Duodenal mucosa (tissue), 2 donors: ENCODE data around the gene OVCH2.
A peak's percentile ranks its signal among the peaks of the same experiment; 100 is the strongest.

Experiments
- H3K27ac ChIP-seq: one replicate; pipeline ENCODE4 v1.7.0; 2013; ENCODE audit warnings: low read depth, low read length
- H3K27me3 ChIP-seq, 2 donors: one replicate each; pipeline ENCODE4 v1.7.0; 2013; ENCODE audit warnings: low read length in 2 of 2, control low read depth in 1 of 2; ENCODE audit not compliant: insufficient read depth in 2 of 2, control insufficient read depth in 1 of 2
- H3K36me3 ChIP-seq, 2 donors: one replicate each; pipeline ENCODE4 v1.7.0; 2013; ENCODE audit warnings: low read length in 2 of 2, control low read depth in 1 of 2; ENCODE audit not compliant: insufficient read depth in 2 of 2, control insufficient read depth in 1 of 2
- H3K4me1 ChIP-seq, 2 donors: one replicate each; pipeline ENCODE4 v1.7.0; 2013; ENCODE audit warnings: low read length in 2 of 2, control low read depth in 1 of 2; ENCODE audit not compliant: insufficient read depth in 2 of 2, control insufficient read depth in 1 of 2
- H3K4me3 ChIP-seq, 2 donors: one replicate each; pipeline ENCODE4 v1.7.0; 2013; ENCODE audit warnings: low read length in 2 of 2, low read depth in 1 of 2
- H3K9ac ChIP-seq, 2 donors: one replicate each; pipeline ENCODE4 v1.7.0; 2013; ENCODE audit warnings: low read length in 2 of 2, low read depth in 1 of 2
- H3K9me3 ChIP-seq, 2 donors: one replicate each; pipeline ENCODE4 v1.7.0; 2013; ENCODE audit warnings: low read length in 2 of 2, control low read depth in 1 of 2; ENCODE audit not compliant: control insufficient read depth in 1 of 2

OVCH2 gene

DNA sequence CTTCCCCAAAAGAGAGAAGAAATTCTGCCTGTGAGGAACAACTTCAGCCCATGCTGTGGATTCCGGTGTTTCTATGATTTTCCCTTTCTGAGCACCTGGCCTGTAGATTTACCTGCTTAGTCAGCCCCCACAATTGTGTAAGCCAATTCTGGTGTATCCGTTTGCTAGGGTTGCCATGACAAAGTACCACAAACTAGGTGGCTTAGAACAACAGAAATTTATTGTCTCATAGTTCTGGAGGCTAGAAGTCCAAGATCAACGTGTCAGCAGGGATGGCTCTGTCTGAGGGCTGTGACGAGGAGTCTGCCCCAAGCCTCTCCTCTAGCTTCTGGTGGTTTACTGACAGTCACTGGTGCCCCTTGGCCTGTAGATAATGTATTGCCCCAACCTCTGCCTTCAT lies 17.0 kb downstream of the OVCH2 start:
- Histone ChIP-seq H3K27ac (no peak overlapping the region), H3K27me3 (peaks cover 7 to 20% of the 10 kb centered on the region in 2 donors), H3K9ac (no peak overlapping the region), H3K4me1 (no peaks in the 10 kb centered on the region), H3K36me3 (no peaks in the 10 kb centered on the region), H3K9me3 (no peaks in the 10 kb centered on the region), H3K4me3 (no peak overlapping the region)

- no peaks in the 10 kb centered on the region for H3K36me3 ChIP-seq
- H3K27me3 ChIP-seq, result peaks cover 4 to 14% of the 10 kb centered on the region in 2 donors
- H3K9ac ChIP-seq, result no peak overlapping the region
- H3K27ac ChIP-seq, result no peak overlapping the region
- no peaks in the 10 kb centered on the region for H3K4me1 ChIP-seq
- no peak overlapping the region for H3K4me3 ChIP-seq
- H3K9me3 ChIP-seq, result no peaks in the 10 kb centered on the region
Observed at GRCh38 chr11:7688238-7688826, 17.9 kb downstream of the OVCH2 start.

- H3K36me3 ChIP-seq, result no peaks in the 10 kb centered on the region
- no peaks in the 10 kb centered on the region for H3K9me3 ChIP-seq
- no peaks in the 10 kb centered on the region for H3K4me1 ChIP-seq
- H3K9ac ChIP-seq, result no peak overlapping the region
- peaks cover 0 to 10% of the 10 kb centered on the region in 2 donors for H3K27me3 ChIP-seq
- H3K27ac ChIP-seq, result no peak overlapping the region
- H3K4me3 ChIP-seq, result no peak overlapping the region
Observed at GRCh38 chr11:7687386-7687785, 18.9 kb downstream of the OVCH2 start.

DNA sequence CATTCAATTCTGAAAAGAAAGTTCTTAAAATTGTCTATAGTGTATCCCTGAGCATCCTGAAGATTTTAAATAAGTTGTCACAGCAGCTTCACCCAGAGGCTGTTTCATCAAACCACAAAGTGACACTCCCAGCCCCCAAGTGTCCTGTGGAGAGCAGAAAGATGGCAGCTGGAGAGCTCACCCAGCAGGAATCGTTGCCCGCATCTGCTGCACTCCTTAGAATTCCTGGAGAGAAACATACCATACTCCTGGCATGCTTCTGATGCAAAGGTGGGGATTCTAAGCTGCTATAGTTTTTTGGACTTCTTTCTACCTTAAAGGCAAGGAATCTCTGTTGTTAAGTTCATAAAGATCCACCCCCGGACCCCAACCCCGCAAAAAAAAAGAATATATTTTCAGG lies 19.5 kb downstream of the OVCH2 start:
- no peaks in the 10 kb centered on the region for H3K36me3 ChIP-seq
- no peak overlapping the region for H3K4me3 ChIP-seq
- peaks cover 0 to 7% of the 10 kb centered on the region in 2 donors for H3K27me3 ChIP-seq
- H3K9ac ChIP-seq, result no peak overlapping the region
- no peaks in the 10 kb centered on the region for H3K4me1 ChIP-seq
- no peaks in the 10 kb centered on the region for H3K9me3 ChIP-seq
- no peak overlapping the region for H3K27ac ChIP-seq

GRCh38 chr11:7683571-7683970 lies 22.7 kb downstream of the OVCH2 start:
- no peak overlapping the region for H3K9ac ChIP-seq
- H3K27ac ChIP-seq, result no peak overlapping the region
- H3K9me3 ChIP-seq, result no peaks in the 10 kb centered on the region
- peaks cover 0 to 7% of the 10 kb centered on the region in 2 donors for H3K27me3 ChIP-seq
- H3K4me1 ChIP-seq, result no peaks in the 10 kb centered on the region
- no peaks in the 10 kb centered on the region for H3K36me3 ChIP-seq
- no peak overlapping the region for H3K4me3 ChIP-seq

DNA sequence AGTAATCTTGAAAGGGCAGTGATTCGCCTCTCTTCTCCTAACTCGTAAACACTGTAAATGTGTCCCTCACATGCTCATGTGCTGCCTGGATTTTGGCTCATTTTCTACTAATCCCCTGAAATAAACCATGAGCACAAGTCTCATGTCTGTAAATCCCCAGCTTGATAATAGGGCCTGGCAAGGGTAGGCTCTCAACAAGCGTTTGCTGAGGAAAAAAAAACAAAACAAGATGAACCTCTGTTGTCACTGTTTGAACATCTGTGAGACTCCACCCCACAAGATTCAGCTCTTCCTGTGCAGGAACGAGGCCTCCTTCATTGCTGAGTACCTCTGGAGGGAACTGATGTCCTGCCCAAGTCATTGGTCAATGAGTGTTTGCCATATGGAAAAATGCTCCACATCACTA lies 28.5 kb downstream of the OVCH2 start:
- Histone ChIP-seq H3K27me3 (peaks cover 2 to 10% of the 10 kb centered on the region in 2 donors), H3K9ac (no peak overlapping the region), H3K9me3 (no peaks in the 10 kb centered on the region), H3K4me1 (peaks cover 4 to 11% of the 10 kb centered on the region in 2 donors), H3K27ac (no peak overlapping the region), H3K4me3 (no peak overlapping the region), H3K36me3 (no peaks in the 10 kb centered on the region)

GRCh38 chr11:7677071-7677470 lies 29.2 kb downstream of the OVCH2 start:
- Histone ChIP-seq H3K9me3 (no peaks in the 10 kb centered on the region), H3K4me1 (peaks cover 8 to 15% of the 10 kb centered on the region in 2 donors), H3K4me3 (no peak overlapping the region), H3K36me3 (no peaks in the 10 kb centered on the region), H3K27ac (no peak overlapping the region), H3K9ac (no peak overlapping the region), H3K27me3 (peaks cover 3 to 13% of the 10 kb centered on the region in 2 donors)

DNA sequence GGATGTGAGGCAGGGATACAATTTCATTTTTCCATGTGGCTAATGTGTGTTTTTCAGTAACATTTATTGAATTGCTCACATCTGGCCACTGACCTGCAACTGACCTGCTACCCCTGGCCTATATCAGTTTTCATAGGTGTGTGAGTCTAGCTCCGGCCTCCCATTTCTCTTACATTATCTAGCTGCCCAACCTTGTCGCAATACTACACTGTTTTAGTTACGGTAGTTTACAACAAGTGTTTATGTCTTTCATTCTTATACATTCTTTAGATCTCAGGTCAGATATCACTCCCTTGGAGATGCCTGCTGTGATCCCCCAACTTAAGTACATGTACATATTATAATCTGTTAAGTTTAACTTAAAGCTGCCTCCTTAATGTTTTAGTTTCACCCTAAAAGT lies 30.6 kb downstream of the OVCH2 start:
- no peaks in the 10 kb centered on the region for H3K9me3 ChIP-seq
- no peak overlapping the region for H3K9ac ChIP-seq
- H3K4me1 ChIP-seq, result peaks cover 13 to 15% of the 10 kb centered on the region in 2 donors
- no peak overlapping the region for H3K27ac ChIP-seq
- H3K36me3 ChIP-seq, result no peaks in the 10 kb centered on the region
- H3K27me3 ChIP-seq, result peaks cover 3 to 13% of the 10 kb centered on the region in 2 donors
- H3K4me3 ChIP-seq, result no peak overlapping the region

DNA sequence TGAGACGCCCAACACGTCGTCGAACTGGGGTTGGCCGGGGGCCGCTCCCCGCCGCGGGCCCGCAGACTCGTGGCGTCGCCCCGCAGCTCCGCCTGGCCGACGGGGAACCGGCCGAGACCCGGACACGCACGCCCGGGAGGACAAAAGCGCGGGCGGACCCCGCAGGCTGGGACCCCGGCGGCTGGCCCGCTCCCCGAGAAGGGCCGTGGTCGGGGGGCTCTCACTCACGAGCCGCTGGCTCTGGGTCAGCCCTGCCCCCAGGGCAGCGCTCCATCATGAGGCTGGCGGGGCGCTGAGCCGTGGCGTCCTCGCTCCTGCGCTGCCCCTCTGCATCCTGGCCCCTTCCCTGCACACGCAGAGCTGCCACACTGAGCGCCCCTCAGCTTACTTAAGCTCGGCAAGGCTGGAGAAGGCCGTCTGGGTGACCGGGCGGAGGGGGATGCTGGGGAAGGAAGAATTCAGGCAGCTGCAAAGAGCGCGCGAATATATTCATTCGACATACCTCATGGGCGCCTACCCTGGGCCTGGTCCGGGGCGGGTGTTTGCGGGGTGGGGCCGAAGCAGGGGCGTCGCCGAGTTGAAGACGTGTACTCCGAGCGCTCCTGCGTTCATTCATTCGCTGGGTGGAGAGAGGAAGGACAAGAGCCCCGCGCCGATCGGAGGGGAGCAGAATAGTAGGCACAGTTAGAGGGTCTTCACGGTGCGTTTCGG lies 32.4 kb downstream of the OVCH2 start:
- Histone ChIP-seq H3K4me1 (peaks cover 13 to 15% of the 10 kb centered on the region in 2 donors), H3K9ac (peak overlapping the region in 1 of 2 donors; percentile 38), H3K27ac (no peak overlapping the region), H3K27me3 (peaks cover 3 to 13% of the 10 kb centered on the region in 2 donors), H3K4me3 (peak overlapping the region; percentile 36 to 63), H3K9me3 (no peaks in the 10 kb centered on the region), H3K36me3 (peaks cover 0 to 2% of the 10 kb centered on the region in 2 donors)

DNA sequence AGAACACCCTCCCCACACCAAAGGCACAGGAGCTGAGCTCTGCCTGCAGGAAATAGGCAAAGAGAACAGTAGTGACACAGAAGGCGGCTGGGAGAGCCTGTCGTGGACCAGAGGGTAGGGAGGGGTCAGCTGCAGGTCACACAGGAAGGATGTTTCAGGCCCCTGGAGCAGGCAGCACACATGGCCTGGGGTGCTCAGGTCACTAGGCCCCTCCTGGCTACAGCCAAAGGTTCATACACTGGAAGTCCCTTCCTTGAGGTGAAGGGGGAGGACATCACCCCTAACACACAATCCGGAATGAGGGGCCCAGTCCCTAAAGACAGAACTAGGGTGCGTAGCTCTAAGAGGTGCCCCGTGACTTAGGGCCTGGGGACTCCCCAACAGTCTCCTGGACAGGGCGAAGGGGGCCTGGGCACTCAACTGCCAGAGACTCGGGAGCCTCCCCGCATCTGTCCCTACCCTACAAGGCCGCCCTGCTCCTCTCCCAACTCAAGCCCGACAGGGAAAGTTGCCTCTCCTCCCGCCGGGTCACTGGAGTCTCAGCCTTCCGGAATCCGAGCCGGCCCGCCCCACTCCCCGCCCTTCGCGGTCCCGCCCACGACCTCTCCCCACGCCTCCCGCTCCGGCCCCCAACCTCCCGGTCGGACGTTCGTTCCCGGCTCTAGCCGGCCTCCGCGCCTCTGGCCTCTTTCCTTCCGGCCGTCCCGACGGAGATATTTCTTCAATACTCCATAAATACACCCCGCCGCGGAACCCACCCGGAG lies 33.1 kb downstream of the OVCH2 start, which contains the start of gene CYB5R2:
CYB5R2 (minus strand) TSS at position 541 of the 764 bp plus-strand sequence. CDS start 675 bp downstream, outside the sequence.
- no peak within 1 kb of the TSS for H3K27ac ChIP-seq

More for the DNA sequence above, 33.1 kb downstream of the OVCH2 start, which contains the start of gene CYB5R2:
- H3K36me3 ChIP-seq, result peaks cover 2 to 5% of the 10 kb centered on the region in 2 donors
- H3K9ac ChIP-seq, result peak within 1 kb of the TSS; percentile 31 to 38
- peaks cover 13 to 15% of the 10 kb centered on the region in 2 donors for H3K4me1 ChIP-seq
- H3K4me3 ChIP-seq, result peak within 1 kb of the TSS; percentile 36 to 63
- H3K27me3 ChIP-seq, result peaks cover 3 to 13% of the 10 kb centered on the region in 2 donors
- no peaks in the 10 kb centered on the region for H3K9me3 ChIP-seq
